ENCODE measurements around the gene RPS8. TPM values are rescaled to one million over a fixed set of nuclear protein-coding genes. Genes with fewer than 3 reads are reported as not detected.

RPS8 gene
- total RNA-seq, 1 donor from 2014 or later, result 833 TPM

DNA sequence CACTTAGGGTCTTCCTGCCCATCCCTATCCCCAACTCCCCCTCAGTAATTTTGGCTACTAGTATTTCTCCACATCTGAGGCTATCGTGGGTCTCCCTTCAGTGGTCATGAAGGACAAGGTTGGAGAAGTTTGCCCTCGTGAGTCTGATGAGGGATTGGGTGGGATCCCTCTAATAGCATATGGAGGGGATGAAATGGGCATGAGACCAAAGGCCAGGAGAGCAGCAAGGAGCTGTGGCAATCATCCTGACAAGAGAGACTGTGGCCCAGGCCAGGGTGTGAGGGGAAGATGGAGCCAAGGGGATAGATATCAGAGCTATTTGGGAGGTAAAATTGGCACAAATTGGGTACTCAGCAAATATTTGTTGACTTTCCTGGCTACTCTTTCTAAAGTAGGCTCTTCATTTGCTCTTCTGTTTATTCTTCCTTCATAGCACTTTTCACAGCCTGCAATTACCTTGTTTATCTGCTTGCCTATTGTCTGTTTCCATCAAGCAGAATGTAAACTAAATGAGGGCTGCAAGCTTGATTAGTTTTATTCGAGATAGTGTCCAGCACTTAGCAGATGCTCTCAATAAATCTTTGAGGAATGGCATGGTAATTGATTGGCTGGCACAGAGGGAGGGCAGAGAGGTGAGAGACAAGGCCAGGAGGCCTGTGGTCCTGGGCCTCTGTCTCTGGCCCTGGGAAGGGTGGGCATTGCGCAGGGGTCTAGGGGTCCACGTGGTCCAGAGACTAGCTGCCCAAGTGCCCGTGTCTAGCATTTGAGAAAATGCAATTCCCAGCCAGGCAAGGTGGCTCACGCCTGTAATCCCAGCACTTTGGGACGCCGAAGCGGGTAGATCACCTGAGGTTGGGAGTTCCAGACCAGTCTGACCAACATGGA is 23.4 kb downstream of the RPS8 start:
- intact Hi-C loops (cut with DNase I), result no loop called here
- ATAC-seq (no peak), DNase-seq (ENCODE audit: missing footprints) (peak; percentile 64)

- intact Hi-C loops (cut with DNase I), result loop anchor here (2.0 to 10.0 kb wide), 2 partner anchors 19 to 785 kb away; partner anchors contain the start of gene NASP
- ATAC-seq, result peak; percentile 96
- DNase-seq (ENCODE audit: missing footprints), result peak; percentile 99
These were observed 24.6 kb downstream of the RPS8 start, which contains the start of gene PLK3 for GRCh38 chr1:44799770-44800584. Gene PLK3, plus strand, starts transcription at chr1:44800377. Its CDS starts 87 bp downstream, at chr1:44800464.

GRCh38 chr1:44801491-44802305 is 26.4 kb downstream of the RPS8 start:
- intact Hi-C loops (cut with DNase I), result loop anchor here (2.0 to 10.0 kb wide), 2 partner anchors 17 to 783 kb away; partner anchors contain the start of gene NASP
- ATAC-seq, result no peak

DNA sequence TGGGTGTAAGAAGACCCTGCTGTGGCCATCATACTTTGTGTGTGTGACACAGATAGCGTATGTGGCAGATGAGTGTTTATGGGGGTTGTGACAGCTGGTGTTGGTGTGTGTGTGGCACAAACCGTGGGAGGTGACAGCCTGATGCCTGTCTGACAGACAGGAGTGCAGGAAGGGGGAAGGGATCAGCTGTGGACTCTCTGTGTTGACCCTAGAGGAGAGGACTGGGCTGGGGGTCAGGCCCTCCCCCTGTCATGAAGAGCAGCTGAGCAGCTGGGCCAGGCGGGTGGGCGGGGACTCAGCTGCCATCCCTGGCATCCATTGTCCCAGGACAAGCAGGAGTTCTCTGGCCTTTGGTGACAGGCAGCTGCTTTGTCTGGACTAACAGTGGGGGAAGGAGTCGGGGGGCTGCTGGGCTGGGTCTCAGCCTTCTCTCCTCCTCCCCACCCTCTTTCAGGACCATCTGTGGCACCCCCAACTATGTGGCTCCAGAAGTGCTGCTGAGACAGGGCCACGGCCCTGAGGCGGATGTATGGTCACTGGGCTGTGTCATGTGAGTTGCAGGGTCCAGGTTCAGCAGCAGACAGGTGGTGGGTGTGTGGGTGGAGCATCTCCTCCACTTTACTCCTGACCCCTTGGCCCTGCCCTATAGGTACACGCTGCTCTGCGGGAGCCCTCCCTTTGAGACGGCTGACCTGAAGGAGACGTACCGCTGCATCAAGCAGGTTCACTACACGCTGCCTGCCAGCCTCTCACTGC is 27.1 kb downstream of the RPS8 start:
- ATAC-seq (no peak), DNase-seq (ENCODE audit: missing footprints) (peak; percentile 69)
- intact Hi-C loops (cut with DNase I), result loop anchor here (10.0 kb wide), 1 partner anchor 782 kb away; the partner anchor contains the start of gene NASP

More at GRCh38 chr1:44801491-44802305, 26.4 kb downstream of the RPS8 start:
- peak; percentile 72 for DNase-seq (ENCODE audit: missing footprints)

DNA sequence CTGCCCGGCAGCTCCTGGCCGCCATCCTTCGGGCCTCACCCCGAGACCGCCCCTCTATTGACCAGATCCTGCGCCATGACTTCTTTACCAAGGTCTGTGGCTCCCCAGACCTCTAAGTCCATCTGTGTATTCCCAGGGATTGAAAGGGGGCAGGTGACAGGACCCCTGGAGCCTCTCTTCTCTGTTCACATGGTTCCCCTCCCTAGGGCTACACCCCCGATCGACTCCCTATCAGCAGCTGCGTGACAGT is 27.6 kb downstream of the RPS8 start:
- no peak for ATAC-seq
- no peak for DNase-seq (ENCODE audit: missing footprints)
- intact Hi-C loops (cut with DNase I), result loop anchor here (10.0 kb wide), 1 partner anchor 782 kb away; the partner anchor contains the start of gene NASP

GRCh38 chr1:44803312-44804095 is 28.2 kb downstream of the RPS8 start:
- intact Hi-C loops (cut with DNase I), result loop anchor here (10.0 kb wide), 1 partner anchor 781 kb away; the partner anchor contains the start of gene NASP
- peak; percentile 33 for DNase-seq (ENCODE audit: missing footprints)
- no peak for ATAC-seq

GRCh38 chr1:44805311-44806024 is 30.1 kb downstream of the RPS8 start:
- ATAC-seq (no peak), DNase-seq (ENCODE audit: missing footprints) (peak; percentile 46)
- intact Hi-C loops (cut with DNase I), result loop anchor here (10.0 kb wide), 1 partner anchor 779 kb away; the partner anchor contains the start of gene NASP

DNA sequence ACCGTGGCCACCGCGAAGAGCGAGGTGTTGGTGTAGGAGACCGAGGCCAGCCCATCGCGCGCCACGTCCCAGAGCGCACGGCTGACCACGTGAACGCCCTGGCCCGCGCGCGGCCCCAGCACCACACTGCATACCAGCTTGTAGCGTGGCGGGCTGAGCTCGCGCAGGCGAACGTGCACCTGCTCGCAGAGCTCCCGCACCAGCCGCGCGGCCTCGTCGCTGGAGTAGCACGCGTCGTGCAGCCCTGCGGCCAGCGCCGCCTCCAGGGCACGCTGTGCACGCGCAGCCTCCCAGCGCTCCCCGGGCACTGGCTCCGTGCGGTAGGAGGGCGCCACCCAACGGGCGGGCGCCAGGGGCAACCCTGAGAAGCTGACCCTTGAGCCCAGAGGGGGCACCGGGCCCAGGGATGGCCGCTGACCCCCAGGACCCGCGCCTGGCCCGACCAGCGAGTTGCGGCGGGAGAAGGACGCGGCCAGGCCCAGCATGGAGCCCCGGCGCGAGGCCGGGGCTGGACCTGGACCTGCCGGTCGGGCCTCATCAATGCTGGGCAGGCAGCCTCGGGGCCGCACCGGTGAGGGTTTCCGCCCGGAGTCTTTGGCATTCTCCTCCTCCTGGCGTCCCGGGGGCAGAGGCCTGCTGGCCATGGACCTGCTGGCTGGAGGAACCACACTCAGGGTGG is 30.8 kb downstream of the RPS8 start:
- DNase-seq (ENCODE audit: missing footprints), result peak; percentile 61
- ATAC-seq, result no peak
- intact Hi-C loops (cut with DNase I), result loop anchor here (10.0 kb wide), 1 partner anchor 779 kb away; the partner anchor contains the start of gene NASP

DNA sequence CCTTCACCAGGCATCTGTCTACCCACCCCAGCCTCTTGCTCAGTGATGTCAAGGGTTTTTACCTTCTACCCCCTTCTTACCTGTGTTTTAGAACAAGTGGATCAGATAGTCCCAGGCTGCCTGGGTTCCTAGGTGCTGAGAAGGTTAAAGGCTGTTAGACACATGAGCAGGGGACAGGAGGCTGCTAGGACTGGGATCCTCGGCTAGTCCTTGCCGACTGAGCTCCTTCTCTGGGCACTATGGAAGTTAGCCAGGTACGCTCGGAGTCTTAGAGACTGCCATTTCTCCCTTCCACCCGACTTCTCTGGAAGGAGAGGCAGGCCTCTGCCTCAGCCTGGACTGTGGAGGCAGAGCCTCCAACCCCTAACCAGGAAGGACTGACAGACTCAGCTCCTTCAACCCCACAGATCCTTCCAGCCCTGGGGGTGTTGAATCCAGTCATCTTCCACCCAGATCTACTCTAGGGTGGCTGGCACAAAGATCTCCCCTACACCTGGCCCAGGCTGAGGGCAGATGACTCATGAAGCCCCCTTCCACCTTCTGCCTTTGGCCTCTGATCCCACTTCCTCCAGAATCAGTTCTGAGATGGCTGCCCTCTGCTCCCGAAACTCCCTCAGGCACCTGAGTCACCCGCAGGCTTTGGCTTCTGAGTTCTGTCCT is 31.5 kb downstream of the RPS8 start, which contains the start of gene DYNLT4:
DYNLT4 (minus strand) TSS at position 648 of the 660 bp plus-strand sequence. CDS start 683 bp downstream, outside the sequence.
- ATAC-seq, result no peak
- intact Hi-C loops (cut with DNase I), result loop anchor here (10.0 kb wide), 1 partner anchor 778 kb away; the partner anchor contains the start of gene NASP

DNA sequence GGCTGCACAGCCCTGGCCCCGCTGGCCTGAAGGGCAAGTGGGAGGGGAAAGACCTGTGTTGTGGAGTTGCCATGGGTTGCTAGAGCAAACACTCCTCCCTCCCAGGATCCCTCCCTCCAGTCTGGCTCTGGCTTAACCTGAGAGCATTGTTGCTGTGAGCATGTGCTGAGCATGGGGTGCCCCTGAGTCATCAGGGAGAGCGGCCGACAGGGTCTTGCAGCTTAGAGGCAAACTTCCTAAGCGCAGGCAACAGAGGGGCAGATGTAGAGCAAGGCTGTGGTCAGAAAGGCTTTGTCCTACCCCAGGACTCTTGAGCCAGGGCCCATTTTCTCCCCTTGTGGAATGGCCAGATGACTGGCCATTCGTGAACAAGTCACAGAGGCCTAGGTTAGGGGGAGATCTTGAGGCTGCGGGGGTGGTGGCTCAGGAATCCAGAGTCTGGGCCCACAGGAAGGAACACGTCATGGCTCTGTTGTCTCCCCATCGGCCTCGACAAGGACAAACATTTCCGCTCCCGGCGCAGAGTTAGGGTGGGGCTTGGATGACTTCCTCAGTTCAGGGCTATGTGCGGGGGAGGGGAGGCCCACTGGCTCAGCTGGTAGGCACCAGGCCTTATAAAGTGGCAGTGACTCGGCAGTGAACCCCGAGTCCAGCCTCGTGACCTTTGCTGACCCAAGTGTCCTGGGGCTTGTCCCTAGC is 32.2 kb downstream of the RPS8 start:
- peak; percentile 89 for ATAC-seq
- intact Hi-C loops (cut with DNase I), result loop anchor here (10.0 kb wide), 1 partner anchor 777 kb away; the partner anchor contains the start of gene NASP
- DNase-seq (ENCODE audit: missing footprints), result peak; percentile 99

More for the DNA sequence above, 31.5 kb downstream of the RPS8 start, which contains the start of gene DYNLT4:
- no peak for DNase-seq (ENCODE audit: missing footprints)

DNA sequence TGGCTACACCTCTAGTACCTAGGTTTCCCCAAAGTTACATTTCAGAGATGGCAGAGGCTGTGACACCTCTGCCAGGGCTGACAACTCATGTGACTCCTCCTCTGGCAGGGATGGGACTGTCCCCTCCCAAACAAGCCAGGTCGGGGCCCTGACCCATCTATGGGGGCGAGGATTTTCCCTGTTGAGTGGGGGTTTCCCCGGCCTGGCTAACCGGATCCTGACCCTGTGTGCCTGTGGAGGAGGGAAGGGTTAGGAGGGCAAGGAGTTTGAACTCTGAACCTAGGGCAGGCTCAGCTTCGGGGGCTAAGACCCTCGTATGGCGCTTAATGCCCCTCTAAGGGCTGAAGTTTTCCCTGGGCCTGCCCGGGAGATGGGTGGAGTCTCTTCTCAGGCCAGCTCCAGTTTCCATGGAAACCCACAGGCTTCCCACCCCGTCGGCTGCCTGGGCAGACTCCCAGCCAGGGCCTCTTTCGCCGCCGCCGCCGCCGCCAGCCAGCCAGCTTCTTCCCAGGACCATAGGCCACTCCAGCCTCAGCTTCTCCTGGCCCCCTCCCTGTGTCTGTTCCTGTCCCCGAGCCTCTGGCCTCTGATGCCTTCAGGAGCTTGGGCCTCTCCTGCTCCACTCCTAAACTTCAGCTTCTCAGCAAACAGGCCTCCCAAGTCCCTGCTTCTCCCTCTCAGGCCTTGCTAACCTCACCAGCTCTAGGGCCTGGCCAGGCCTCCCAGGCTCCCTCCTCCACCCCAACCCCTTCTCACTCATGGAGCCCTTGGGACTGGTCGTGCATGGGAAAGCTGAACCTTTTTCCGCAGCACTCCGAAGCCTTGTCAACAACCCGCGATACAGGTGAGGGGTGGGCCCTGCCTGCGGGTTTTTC is 33.0 kb downstream of the RPS8 start, which contains the start of gene BTBD19:
BTBD19 (plus strand) TSS at position 461 of the 875 bp plus-strand sequence; CDS start at position 759, 298 bp downstream.
- DNase-seq (ENCODE audit: missing footprints) (peak; percentile 92), ATAC-seq (peak; percentile 64)
- intact Hi-C loops (cut with DNase I), result loop anchor here (10.0 kb wide), 1 partner anchor 777 kb away; the partner anchor contains the start of gene NASP

GRCh38 chr1:44808938-44809917 is 33.9 kb downstream of the RPS8 start:
- DNase-seq (ENCODE audit: missing footprints) (peak; percentile 82), ATAC-seq (no peak)
- intact Hi-C loops (cut with DNase I), result loop anchor here (10.0 kb wide), 1 partner anchor 776 kb away; the partner anchor contains the start of gene NASP
